Stomach (tissue), 4 donors: ENCODE results near the gene NFATC4.

ENCODE experiments used
- POLR2A ChIP-seq, 4 donors: fragments of 450-650 bp; IDR thresholded peaks; one replicate each; pipeline ENCODE4 v1.6.1; 2016; ENCODE audit warnings: antibody characterized with exemption in 4 of 4, control low read depth in 2 of 4, mild to moderate bottlenecking in 1 of 4, moderate library complexity in 1 of 4
- POLR2AphosphoS5 ChIP-seq, 3 donors: sonication (generic); formaldehyde crosslinking; IDR thresholded peaks; one replicate each; pipeline ENCODE4 v1.6.1; 2016; ENCODE audit warnings: antibody characterized with exemption in 3 of 3
- TF ChIP-seq, protein P1 (sequence below), 7 experiments: fragments of 450-650 bp in 4 of 7; fragments of 200-600 bp in 3 of 7; sonication (generic) in 3 of 7; IDR thresholded peaks; one replicate each; pipeline ENCODE4 v1.5.1; 2016 to 2019; ENCODE audit warnings: antibody characterized with exemption in 7 of 7, control low read depth in 2 of 7, mild to moderate bottlenecking in 1 of 7

DNA sequence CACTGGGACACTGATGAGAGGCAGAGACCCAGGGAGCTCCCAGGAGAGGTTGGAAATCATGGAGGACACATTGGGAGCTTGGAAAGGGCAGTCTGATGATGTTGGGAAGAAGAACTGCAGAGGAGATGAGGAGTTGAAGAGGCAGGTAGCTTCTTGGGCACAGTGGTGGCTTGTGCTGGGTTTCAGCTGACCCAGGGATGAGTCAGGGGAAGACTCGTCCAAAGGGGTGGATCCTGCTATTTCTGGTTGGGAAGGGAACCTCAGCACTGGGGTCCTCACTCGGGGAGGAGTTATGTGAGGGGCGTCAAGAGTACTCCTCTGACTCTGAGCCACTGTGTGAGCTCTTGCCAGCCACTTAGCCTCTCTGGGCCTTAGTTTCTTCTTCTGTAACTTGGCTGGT lies 44.6 kb upstream of the NFATC4 start:
- TF ChIP-seq, protein P1, sequence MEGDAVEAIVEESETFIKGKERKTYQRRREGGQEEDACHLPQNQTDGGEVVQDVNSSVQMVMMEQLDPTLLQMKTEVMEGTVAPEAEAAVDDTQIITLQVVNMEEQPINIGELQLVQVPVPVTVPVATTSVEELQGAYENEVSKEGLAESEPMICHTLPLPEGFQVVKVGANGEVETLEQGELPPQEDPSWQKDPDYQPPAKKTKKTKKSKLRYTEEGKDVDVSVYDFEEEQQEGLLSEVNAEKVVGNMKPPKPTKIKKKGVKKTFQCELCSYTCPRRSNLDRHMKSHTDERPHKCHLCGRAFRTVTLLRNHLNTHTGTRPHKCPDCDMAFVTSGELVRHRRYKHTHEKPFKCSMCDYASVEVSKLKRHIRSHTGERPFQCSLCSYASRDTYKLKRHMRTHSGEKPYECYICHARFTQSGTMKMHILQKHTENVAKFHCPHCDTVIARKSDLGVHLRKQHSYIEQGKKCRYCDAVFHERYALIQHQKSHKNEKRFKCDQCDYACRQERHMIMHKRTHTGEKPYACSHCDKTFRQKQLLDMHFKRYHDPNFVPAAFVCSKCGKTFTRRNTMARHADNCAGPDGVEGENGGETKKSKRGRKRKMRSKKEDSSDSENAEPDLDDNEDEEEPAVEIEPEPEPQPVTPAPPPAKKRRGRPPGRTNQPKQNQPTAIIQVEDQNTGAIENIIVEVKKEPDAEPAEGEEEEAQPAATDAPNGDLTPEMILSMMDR (IDR thresholded peaks at IDR 0.05) = no peak
- TF ChIP-seq POLR2A (IDR thresholded peaks at IDR 0.05) (no peak), POLR2AphosphoS5 (IDR thresholded peaks at IDR 0.05) (no peak)
